IMR-90 (cell line): ENCODE results near the gene PSMA3. TPM values are rescaled to one million over a fixed set of nuclear protein-coding genes. Genes with fewer than 3 reads are reported as not detected.

ENCODE experiments used
- ATAC-seq: fragments of 200-7000 bp; cut with Tn5 transposase; 2 replicates; pipeline ENCODE4 v1.9.1; 2020; ENCODE audit warnings: low read depth, mild to moderate bottlenecking, moderate library complexity
- BruUV-seq: library from RNA; stranded (reverse); fragments of 400-500 nt; replicated peaks from 2 replicates; lab custom pipeline; 2021; lab: Mats Ljungman, UMichigan
- CTCF ChIA-PET: fragments of 300-600 bp; formaldehyde crosslinking; extraction: SDS; loops from one replicate; lab custom pipeline; 2021; ENCODE audit warnings: antibody characterized with exemption; lab: Yijun Ruan, JAX
- POLR2A ChIA-PET: fragments of 300-600 bp; sonication (Branson Sonifier 250); formaldehyde crosslinking; loops from one replicate; lab custom pipeline; 2022; ENCODE audit warnings: antibody characterized with exemption; ENCODE audit not compliant: unreplicated experiment; lab: Charles Lee
- DNase-seq: peaks from one replicate; pipeline ENCODE4 v3.0.0; 2013
- H2AFZ ChIP-seq: replicated peaks from 2 replicates; pipeline ENCODE3; 2013; ENCODE audit warnings: low read length, mild to moderate bottlenecking; ENCODE audit not compliant: poor library complexity
- H2AK5ac ChIP-seq: 2 replicates; pipeline ENCODE4 v1.6.1; 2013; ENCODE audit warnings: low read depth, low read length, inconsistent platforms
- H2AK9ac ChIP-seq: replicated peaks from 2 replicates; pipeline ENCODE3; 2013; ENCODE audit warnings: mild to moderate bottlenecking, low read depth, low read length, moderate library complexity; ENCODE audit not compliant: poor library complexity
- H2BK120ac ChIP-seq: 2 replicates; pipeline ENCODE4 v1.6.1; 2013; ENCODE audit warnings: low read depth, low read length, inconsistent platforms
- H2BK15ac ChIP-seq: 3 replicates; pipeline ENCODE4 v1.6.1; 2013; ENCODE audit warnings: low read depth, low read length, inconsistent platforms
- H2BK20ac ChIP-seq: 2 replicates; pipeline ENCODE4 v1.6.1; 2013; ENCODE audit warnings: low read depth, mild to moderate bottlenecking, inconsistent platforms, low read length, moderate library complexity
- H2BK5ac ChIP-seq: 2 replicates; pipeline ENCODE4 v1.6.1; 2013; ENCODE audit warnings: mild to moderate bottlenecking, low read depth, low read length, inconsistent platforms; ENCODE audit not compliant: poor library complexity, severe bottlenecking
- H3K14ac ChIP-seq: replicated peaks from 2 replicates; pipeline ENCODE4 v1.6.1; 2013; ENCODE audit warnings: low read depth, low read length, inconsistent platforms
- H3K18ac ChIP-seq: 2 replicates; pipeline ENCODE4 v1.6.1; 2013; ENCODE audit warnings: low read depth, low read length, control low read depth
- H3K23ac ChIP-seq: 2 replicates; pipeline ENCODE4 v1.6.1; 2013; ENCODE audit warnings: low read depth, low read length, inconsistent platforms
- H3K27ac ChIP-seq: 2 replicates; pipeline ENCODE4 v1.5.1; 2013; ENCODE audit warnings: mild to moderate bottlenecking, control low read depth, low read length; ENCODE audit not compliant: insufficient read depth
- H3K27me3 ChIP-seq: 2 replicates; pipeline ENCODE4 v1.6.1; 2013; ENCODE audit warnings: low read length; ENCODE audit not compliant: control insufficient read depth, insufficient read depth
- H3K36me3 ChIP-seq: 2 replicates; pipeline ENCODE4 v1.6.1; 2013; ENCODE audit warnings: low read length, mixed read lengths; ENCODE audit not compliant: control insufficient read depth, insufficient read depth
- H3K4ac ChIP-seq: 2 replicates; pipeline ENCODE4 v1.6.1; 2013; ENCODE audit warnings: low read depth, low read length, inconsistent platforms
- H3K4me1 ChIP-seq: 2 replicates; pipeline ENCODE4 v1.6.1; 2013; ENCODE audit warnings: low read length, mixed read lengths; ENCODE audit not compliant: control insufficient read depth, insufficient read depth
- H3K4me2 ChIP-seq: 2 replicates; pipeline ENCODE4 v1.6.1; 2013; ENCODE audit warnings: low read depth, mild to moderate bottlenecking, control low read depth, low read length, moderate library complexity
- H3K4me3 ChIP-seq: 2 replicates; pipeline ENCODE4 v1.5.1; 2013; ENCODE audit warnings: low read depth, mild to moderate bottlenecking, control low read depth, low read length, moderate library complexity; ENCODE audit not compliant: insufficient read depth
- H3K56ac ChIP-seq: 2 replicates; pipeline ENCODE4 v1.6.1; 2013; ENCODE audit warnings: low read length, inconsistent platforms; ENCODE audit not compliant: insufficient read depth; ENCODE audit errors: extremely low read depth
- H3K79me1 ChIP-seq, 2 experiments: 2 replicates each; pipeline ENCODE4 v1.6.1; 2013; ENCODE audit warnings: low read length in 2 of 2, inconsistent platforms in 1 of 2, low read depth in 1 of 2
- H3K9ac ChIP-seq: 2 replicates; pipeline ENCODE4 v1.6.1; 2013; ENCODE audit warnings: low read depth, low read length, control low read depth
- H3K9me1 ChIP-seq: 2 replicates; pipeline ENCODE4 v1.6.1; 2013; ENCODE audit warnings: low read length, inconsistent platforms; ENCODE audit not compliant: insufficient read depth
- H3K9me3 ChIP-seq: 2 replicates; pipeline ENCODE4 v1.6.1; 2013; ENCODE audit warnings: low read length; ENCODE audit not compliant: control insufficient read depth, insufficient read depth
- H4K20me1 ChIP-seq: 2 replicates; pipeline ENCODE4 v1.6.1; 2013; ENCODE audit warnings: low read length, inconsistent platforms; ENCODE audit not compliant: insufficient read depth
- H4K5ac ChIP-seq: 2 replicates; pipeline ENCODE4 v1.6.1; 2013; ENCODE audit warnings: mild to moderate bottlenecking, low read depth, low read length, control low read depth
- H4K8ac ChIP-seq, 2 experiments: 2 replicates each; pipeline ENCODE4 v1.6.1; 2013; ENCODE audit warnings: low read depth in 2 of 2, low read length in 2 of 2, control low read depth in 1 of 2, inconsistent platforms in 1 of 2
- H4K91ac ChIP-seq: 2 replicates; pipeline ENCODE4 v1.6.1; 2013; ENCODE audit warnings: low read depth, low read length, inconsistent platforms; ENCODE audit not compliant: insufficient read depth
- MAZ ChIP-seq: IDR thresholded peaks from 2 replicates; pipeline ENCODE4 v1.6.1; 2012; ENCODE audit warnings: low read depth, mild to moderate bottlenecking, low read length, improper control_type of control experiment, moderate library complexity, borderline replicate concordance
- NFE2L2 ChIP-seq: fragments of 150-350 bp; IDR thresholded peaks from 2 replicates; pipeline ENCODE4 v1.6.1; 2016; ENCODE audit warnings: low read depth, mild to moderate bottlenecking, low read length
- WGBS, 2 experiments: methylation state at CpG; one replicate each; pipeline versions ENCODE4 v1.1.5 to v1.1.7; 2013; ENCODE audit warnings: missing lambda C conversion rate in 2 of 2; ENCODE audit not compliant: insufficient read length in 1 of 2; ENCODE audit errors: extremely low coverage in 2 of 2; 5-methylcytosine and 5-hydroxymethylcytosine counted together
- dilution Hi-C: fragments of 300-500 bp; cut with HindIII; formaldehyde crosslinking; loops from one replicate; pipeline ENCODE4 v1.14.3; 2018; ENCODE audit warnings: low sequenced_read_pairs; ENCODE audit not compliant: unreplicated experiment
- in situ Hi-C: fragments of 300-500 bp; cut with MboI; formaldehyde crosslinking; loops from 3 replicates; pipeline ENCODE4 v1.14.3; 2019; ENCODE audit warnings: low sequenced_read_pairs, inconsistent platforms, mixed read lengths
- intact Hi-C: fragments of 100-400 bp; cut with micrococcal nuclease; formaldehyde crosslinking; loops from 2 replicates; pipeline ENCODE4 v1.10.0; 2022
- polyA plus RNA-seq, 3 experiments: library from polyadenylated mRNA; depleted of rRNA; stranded (reverse); fragments of >200 nt; gene quantifications; 2 replicates each; pipeline ENCODE4 v1.2.3, GENCODE V29; 2012; ENCODE audit warnings: low replicate concordance in 1 of 3
- total RNA-seq: library from RNA; depleted of rRNA; stranded (reverse); fragments of >200 nt; gene quantifications from 2 replicates; pipeline ENCODE4 v1.2.3, GENCODE V29; 2012
- TF ChIP-seq, protein P1 (sequence below): fragments of 150-350 bp; IDR thresholded peaks from 2 replicates; pipeline ENCODE4 v1.6.1; 2017; ENCODE audit warnings: mild to moderate bottlenecking, antibody characterized with exemption, low read length, low read depth

Gene PSMA3
- total and polyA plus RNA-seq, 2 of the 4 experiments (the other 2 are of a cell fraction), result 74.9 to 231 TPM

GRCh38 chr14:58216544-58216943, 28.1 kb upstream of the PSMA3 start:
- no peak overlapping the region for H3K18ac ChIP-seq
- H3K27ac ChIP-seq, result no peak overlapping the region
- H2AK9ac ChIP-seq, result no peak overlapping the region
- no peak overlapping the region for H2BK20ac ChIP-seq
- H2BK120ac ChIP-seq, result no peak overlapping the region
- no peak overlapping the region for H2BK15ac ChIP-seq
- no peak overlapping the region for H3K4me2 ChIP-seq
- no peak overlapping the region for H3K4me3 ChIP-seq
- H3K79me1 ChIP-seq, result no peaks in the 10 kb centered on the region
- H3K9me3 ChIP-seq, result no peaks in the 10 kb centered on the region
- no peak overlapping the region for H4K5ac ChIP-seq
- no peak overlapping the region for H4K8ac ChIP-seq
- H3K56ac ChIP-seq, result no peak overlapping the region
- H2BK5ac ChIP-seq, result no peak overlapping the region
- CTCF ChIA-PET, result interaction anchor here (1.0 kb wide), 1 partner anchor 108 kb away, joined by 3 read pairs; no protein-coding TSS in a partner anchor
- in situ Hi-C loops, result no loop called here
- no CpG with 5 or more reads among the region's 2 CpGs for WGBS, 2 experiments
- intact Hi-C loops, result loop anchor here (10.0 kb wide), 1 partner anchor 1278 kb away; no protein-coding TSS in a partner anchor
- H4K91ac ChIP-seq, result no peak overlapping the region
- H3K4me1 ChIP-seq, result peaks cover 3% of the 10 kb centered on the region; the same call in 1 of the 2 replicates
- no peaks in the 10 kb centered on the region for H3K27me3 ChIP-seq
- no peak overlapping the region for H3K9ac ChIP-seq
- ATAC-seq (peak; percentile 74), DNase-seq (peak; percentile 32)
- peaks cover 20% of the 10 kb centered on the region for H3K36me3 ChIP-seq
- no peaks in the 10 kb centered on the region for H4K20me1 ChIP-seq
- TF ChIP-seq NFE2L2 (peak; percentile 84), MAZ (no peak)
- TF ChIP-seq, protein P1, sequence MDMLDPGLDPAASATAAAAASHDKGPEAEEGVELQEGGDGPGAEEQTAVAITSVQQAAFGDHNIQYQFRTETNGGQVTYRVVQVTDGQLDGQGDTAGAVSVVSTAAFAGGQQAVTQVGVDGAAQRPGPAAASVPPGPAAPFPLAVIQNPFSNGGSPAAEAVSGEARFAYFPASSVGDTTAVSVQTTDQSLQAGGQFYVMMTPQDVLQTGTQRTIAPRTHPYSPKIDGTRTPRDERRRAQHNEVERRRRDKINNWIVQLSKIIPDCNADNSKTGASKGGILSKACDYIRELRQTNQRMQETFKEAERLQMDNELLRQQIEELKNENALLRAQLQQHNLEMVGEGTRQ, result no peak
- no peak overlapping the region for H2AFZ ChIP-seq
- no peak overlapping the region for H3K4ac ChIP-seq
- no TSS peak for BruUV-seq
- no peak overlapping the region for H3K23ac ChIP-seq
- H3K14ac ChIP-seq, result no peak overlapping the region
- no peaks in the 10 kb centered on the region for H3K9me1 ChIP-seq
- POLR2A ChIA-PET, result no interaction called here
- dilution Hi-C loops, result no loop called here
- H2AK5ac ChIP-seq, result no peak overlapping the region
